Right lung (tissue), 10 donors: ENCODE measurements around the gene NKG7. TPM values are rescaled to one million over a fixed set of nuclear protein-coding genes. Genes with fewer than 3 reads are reported as not detected.
A peak's percentile ranks its signal among the peaks of the same experiment; 100 is the strongest.
"Not testable (repeated sequence)": the region's sequence is repeated elsewhere in the genome, so short reads cannot be mapped to it uniquely, and the experiment has no call there.

ENCODE experiments used
- DNase-seq, 2 donors: peaks; one replicate each; pipeline ENCODE4 v3.0.0-alpha.2; 2013
- long read RNA-seq, 8 donors: transcript quantifications; one replicate each; lab custom pipeline, GENCODE V29; 2026
- polyA plus RNA-seq, 5 donors: library from polyadenylated mRNA; unstranded; fragments of 120-200 nt; gene quantifications; one replicate each; pipeline versions ENCODE4 v1.2.1 to v1.2.3, GENCODE V29; 2013; ENCODE audit warnings: inconsistent platforms in 1 of 5, low replicate concordance in 1 of 5; ENCODE audit not compliant: insufficient read length in 5 of 5, insufficient read depth in 1 of 5

Gene NKG7
- 1 to 10 TPM; 3.2 to 8.0 (median 5.7) TPM for polyA plus RNA-seq
- long read RNA-seq, donor 1, partial matches to known transcripts = 0 of 5 reads
- long read RNA-seq, donor 1, other reads (novel, unspliced or antisense) = 0 of 5 reads
- long read RNA-seq, donor 2, partial matches to known transcripts = 0 of 1 reads
- long read RNA-seq, donor 2, other reads (novel, unspliced or antisense) = 0 of 1 reads
- long read RNA-seq, donor 3, transcript NKG7-201 (4 exons, 843 nt) = major isoform, 9 of 15 reads
- long read RNA-seq, donor 3, partial matches to known transcripts = 5 of 15 reads
- long read RNA-seq, donor 3, other reads (novel, unspliced or antisense) = 0 of 15 reads
- long read RNA-seq, donor 4, partial matches to known transcripts = 0 of 3 reads
- long read RNA-seq, donor 4, other reads (novel, unspliced or antisense) = 0 of 3 reads
- long read RNA-seq, donor 5, transcript NKG7-201 (4 exons, 843 nt) = major isoform, 10 of 12 reads
- long read RNA-seq, donor 5, partial matches to known transcripts = 0 of 12 reads
- long read RNA-seq, donor 5, other reads (novel, unspliced or antisense) = 0 of 12 reads
- long read RNA-seq, donor 6, transcript NKG7-201 (4 exons, 843 nt) = major isoform, 11 of 11 reads
- long read RNA-seq, donor 6, partial matches to known transcripts = 0 of 11 reads
- long read RNA-seq, donor 6, other reads (novel, unspliced or antisense) = 0 of 11 reads
- long read RNA-seq, donor 7, partial matches to known transcripts = 0 of 1 reads
- long read RNA-seq, donor 7, other reads (novel, unspliced or antisense) = 0 of 1 reads
- long read RNA-seq, donor 8, partial matches to known transcripts = 0 of 3 reads
- long read RNA-seq, donor 8, other reads (novel, unspliced or antisense) = 0 of 3 reads

GRCh38 chr19:51372649-51373504 lies at the start of gene NKG7:
NKG7 (minus strand) TSS chr19:51372654; CDS start chr19:51372535, 119 bp downstream.
- DNase-seq = no peak

GRCh38 chr19:51422053-51422448 lies 49.6 kb upstream of the NKG7 start:
- DNase-seq = peak; percentile 57 to 68

- no peak for DNase-seq
Observed at GRCh38 chr19:51421229-51422052, 49.0 kb upstream of the NKG7 start.

- DNase-seq = not testable (repeated sequence)
Observed at GRCh38 chr19:51420511-51420910, 48.1 kb upstream of the NKG7 start.

GRCh38 chr19:51418707-51419106 lies 46.3 kb upstream of the NKG7 start:
- no peak for DNase-seq

GRCh38 chr19:51417810-51418157 lies 45.3 kb upstream of the NKG7 start:
- no peak for DNase-seq

- DNase-seq = no peak
Observed at GRCh38 chr19:51417107-51417809, 44.8 kb upstream of the NKG7 start, which contains the start of gene SIGLEC10. SIGLEC10 (minus strand) TSS chr19:51417642; CDS start chr19:51417581, 61 bp downstream.

GRCh38 chr19:51416422-51416821 lies 44.0 kb upstream of the NKG7 start:
- not testable (repeated sequence) for DNase-seq

- DNase-seq = no peak
Observed at GRCh38 chr19:51415187-51415586, 42.7 kb upstream of the NKG7 start.

- no peak for DNase-seq
Observed at GRCh38 chr19:51410950-51411748, 38.7 kb upstream of the NKG7 start.

- no peak for DNase-seq
Observed at GRCh38 chr19:51407511-51408131, 35.2 kb upstream of the NKG7 start.

GRCh38 chr19:51402117-51402516 lies 29.7 kb upstream of the NKG7 start:
- no peak for DNase-seq

GRCh38 chr19:51399936-51400335 lies 27.5 kb upstream of the NKG7 start:
- not testable (repeated sequence) for DNase-seq

- DNase-seq = no peak
Observed at GRCh38 chr19:51399231-51399630, 26.8 kb upstream of the NKG7 start.

GRCh38 chr19:51398096-51398704 lies 25.7 kb upstream of the NKG7 start:
- DNase-seq = no peak

GRCh38 chr19:51397453-51397852 lies 25.0 kb upstream of the NKG7 start:
- DNase-seq = not testable (repeated sequence)

- DNase-seq = no peak
Observed at GRCh38 chr19:51396175-51396574, 23.7 kb upstream of the NKG7 start.
